ENCODE results near the gene TNFRSF13B.

- TF ChIP-seq, protein P1, sequence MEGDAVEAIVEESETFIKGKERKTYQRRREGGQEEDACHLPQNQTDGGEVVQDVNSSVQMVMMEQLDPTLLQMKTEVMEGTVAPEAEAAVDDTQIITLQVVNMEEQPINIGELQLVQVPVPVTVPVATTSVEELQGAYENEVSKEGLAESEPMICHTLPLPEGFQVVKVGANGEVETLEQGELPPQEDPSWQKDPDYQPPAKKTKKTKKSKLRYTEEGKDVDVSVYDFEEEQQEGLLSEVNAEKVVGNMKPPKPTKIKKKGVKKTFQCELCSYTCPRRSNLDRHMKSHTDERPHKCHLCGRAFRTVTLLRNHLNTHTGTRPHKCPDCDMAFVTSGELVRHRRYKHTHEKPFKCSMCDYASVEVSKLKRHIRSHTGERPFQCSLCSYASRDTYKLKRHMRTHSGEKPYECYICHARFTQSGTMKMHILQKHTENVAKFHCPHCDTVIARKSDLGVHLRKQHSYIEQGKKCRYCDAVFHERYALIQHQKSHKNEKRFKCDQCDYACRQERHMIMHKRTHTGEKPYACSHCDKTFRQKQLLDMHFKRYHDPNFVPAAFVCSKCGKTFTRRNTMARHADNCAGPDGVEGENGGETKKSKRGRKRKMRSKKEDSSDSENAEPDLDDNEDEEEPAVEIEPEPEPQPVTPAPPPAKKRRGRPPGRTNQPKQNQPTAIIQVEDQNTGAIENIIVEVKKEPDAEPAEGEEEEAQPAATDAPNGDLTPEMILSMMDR (IDR thresholded peaks at IDR 0.05), result no peak
- TF ChIP-seq POLR2A (IDR thresholded peaks at IDR 0.05), result no peak
- no peak for TF ChIP-seq POLR2AphosphoS5 (IDR thresholded peaks at IDR 0.05)
Measured at GRCh38 chr17:16939208-16939576, 32.7 kb downstream of the TNFRSF13B start.
